ENCODE measurements around the gene SLC2A13. TPM values are rescaled to one million over a fixed set of nuclear protein-coding genes. Genes with fewer than 3 reads are reported as not detected.

Gene SLC2A13
- total RNA-seq, 1 experiment from 2014 or later, result 12.1 TPM

- no peak for TF ChIP-seq SIN3A (IDR thresholded peaks at IDR 0.05; ENCODE audit: borderline replicate concordance, insufficient read depth, low read depth, low read length)
- TF ChIP-seq CTCF (IDR thresholded peaks at IDR 0.05), result no peak
- no peak for TF ChIP-seq TCF7L2 (IDR thresholded peaks at IDR 0.05; ENCODE audit: low read depth, low read length)
- TF ChIP-seq POLR2AphosphoS5 (IDR thresholded peaks at IDR 0.05; ENCODE audit: low read depth, low read length), result no peak
- TF ChIP-seq REST (IDR thresholded peaks at IDR 0.05; ENCODE audit: insufficient read depth in 1 of 2, low read depth in 2 of 2, low read length in 1 of 2), result no peak
- no peak for ATAC-seq
- Histone ChIP-seq H3K4me1 (ENCODE audit: control insufficient read depth, insufficient read depth, low read length) (no peaks in the 10 kb centered on the region), H3K9me3 (ENCODE audit: control insufficient read depth, insufficient read depth, low read depth, low read length) (no peaks in the 10 kb centered on the region), H3K27me3 (ENCODE audit: control insufficient read depth, insufficient read depth, low read length) (no peaks in the 10 kb centered on the region; the same call in none of the 2 replicates), H3K4me3 (ENCODE audit: low read depth in 2 of 2, low read length in 2 of 2) (no peak overlapping the region), H3K36me3 (ENCODE audit: control insufficient read depth, insufficient read depth, low read length) (no peaks in the 10 kb centered on the region), H3K27ac (ENCODE audit: low read length) (no peak overlapping the region)
- BruUV-seq (replicated peaks), result no TSS peak
- DNase-seq (ENCODE audit: low read depth, low spot score), result no peak
- CTCF ChIA-PET, result interaction anchor here (0.6 kb wide), 1 partner anchor 418 kb away, joined by 6 read pairs; no protein-coding TSS in a partner anchor
- POLR2A ChIA-PET, result no interaction called here
- intact Hi-C loops (cut with micrococcal nuclease; ENCODE audit: unreplicated experiment), result loop anchor here (5.0 kb wide), 1 partner anchor 773 kb away; no protein-coding TSS in a partner anchor
- in situ Hi-C loops (cut with HindIII; ENCODE audit: low pct_unique_long_range_greater_than_20kb, low sequenced_read_pairs), result no loop called here
Observed at GRCh38 chr12:40149673-40150260, 43.9 kb upstream of the SLC2A13 start.

GRCh38 chr12:40146800-40147797, 41.2 kb upstream of the SLC2A13 start:
- TF ChIP-seq TCF7L2 (IDR thresholded peaks at IDR 0.05; ENCODE audit: low read depth, low read length) (no peak), POLR2AphosphoS5 (IDR thresholded peaks at IDR 0.05; ENCODE audit: low read depth, low read length) (no peak), REST (IDR thresholded peaks at IDR 0.05; ENCODE audit: insufficient read depth in 1 of 2, low read depth in 2 of 2, low read length in 1 of 2) (no peak), CTCF (IDR thresholded peaks at IDR 0.05) (no peak), SIN3A (IDR thresholded peaks at IDR 0.05; ENCODE audit: borderline replicate concordance, insufficient read depth, low read depth, low read length) (no peak)
- intact Hi-C loops (cut with micrococcal nuclease; ENCODE audit: unreplicated experiment), result no loop called here
- no peaks in the 10 kb centered on the region; the same call in none of the 2 replicates for H3K27me3 ChIP-seq (ENCODE audit: control insufficient read depth, insufficient read depth, low read length)
- H3K36me3 ChIP-seq (ENCODE audit: control insufficient read depth, insufficient read depth, low read length), result no peaks in the 10 kb centered on the region
- no peaks in the 10 kb centered on the region for H3K4me1 ChIP-seq (ENCODE audit: control insufficient read depth, insufficient read depth, low read length)
- no peak for DNase-seq (ENCODE audit: low read depth, low spot score)
- H3K27ac ChIP-seq (ENCODE audit: low read length), result no peak overlapping the region
- no TSS peak for BruUV-seq (replicated peaks)
- POLR2A ChIA-PET, result no interaction called here
- no peaks in the 10 kb centered on the region for H3K9me3 ChIP-seq (ENCODE audit: control insufficient read depth, insufficient read depth, low read depth, low read length)
- CTCF ChIA-PET, result no interaction called here
- no peak for ATAC-seq
- in situ Hi-C loops (cut with HindIII; ENCODE audit: low pct_unique_long_range_greater_than_20kb, low sequenced_read_pairs), result no loop called here
- H3K4me3 ChIP-seq (ENCODE audit: low read depth in 2 of 2, low read length in 2 of 2), result no peak overlapping the region
